NCI-H345 treated with DMSO at 0.1 percent for 48 hours (cell line): ENCODE measurements around the gene GRAMD4.

Experiments used
- DNase-seq: peaks from one replicate; lab custom pipeline; 2025; ENCODE audit not compliant: unreplicated experiment; lab: John Stamatoyannopoulos, UW

Gene GRAMD4

DNA sequence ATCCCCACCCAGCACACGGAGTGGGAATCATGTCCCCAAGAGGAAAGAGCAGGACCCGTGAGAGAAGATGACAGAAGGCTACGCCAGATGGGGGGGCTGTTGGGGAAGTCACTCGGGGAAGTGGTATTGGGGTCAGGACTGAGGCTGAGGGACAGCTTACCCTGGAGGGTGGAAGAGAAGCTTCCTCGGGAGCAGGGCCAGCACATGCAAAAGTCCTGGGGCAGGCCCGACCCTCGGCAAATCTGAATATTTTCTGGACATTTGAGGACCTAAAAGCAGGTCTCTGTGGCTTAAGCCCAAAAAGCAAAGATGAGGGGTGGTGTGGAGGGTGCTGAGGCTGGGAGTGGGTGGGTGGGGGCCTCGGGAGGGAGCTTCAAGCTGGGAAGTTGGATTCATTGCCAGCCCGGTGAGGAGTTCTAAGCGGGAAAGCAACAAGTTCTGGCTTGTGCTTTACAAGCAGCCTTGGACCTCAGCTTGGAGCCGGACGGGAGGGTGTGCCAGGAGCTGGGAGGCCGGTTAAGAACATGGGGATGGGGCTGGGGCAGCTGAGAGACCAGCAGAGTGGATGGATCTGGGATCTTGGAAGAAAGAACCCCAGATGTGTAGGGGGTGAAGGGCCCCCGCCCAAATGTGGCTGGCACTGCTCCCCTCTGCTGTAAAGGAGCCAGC is 34.9 kb downstream of the GRAMD4 start:
- DNase-seq = no peak

DNA sequence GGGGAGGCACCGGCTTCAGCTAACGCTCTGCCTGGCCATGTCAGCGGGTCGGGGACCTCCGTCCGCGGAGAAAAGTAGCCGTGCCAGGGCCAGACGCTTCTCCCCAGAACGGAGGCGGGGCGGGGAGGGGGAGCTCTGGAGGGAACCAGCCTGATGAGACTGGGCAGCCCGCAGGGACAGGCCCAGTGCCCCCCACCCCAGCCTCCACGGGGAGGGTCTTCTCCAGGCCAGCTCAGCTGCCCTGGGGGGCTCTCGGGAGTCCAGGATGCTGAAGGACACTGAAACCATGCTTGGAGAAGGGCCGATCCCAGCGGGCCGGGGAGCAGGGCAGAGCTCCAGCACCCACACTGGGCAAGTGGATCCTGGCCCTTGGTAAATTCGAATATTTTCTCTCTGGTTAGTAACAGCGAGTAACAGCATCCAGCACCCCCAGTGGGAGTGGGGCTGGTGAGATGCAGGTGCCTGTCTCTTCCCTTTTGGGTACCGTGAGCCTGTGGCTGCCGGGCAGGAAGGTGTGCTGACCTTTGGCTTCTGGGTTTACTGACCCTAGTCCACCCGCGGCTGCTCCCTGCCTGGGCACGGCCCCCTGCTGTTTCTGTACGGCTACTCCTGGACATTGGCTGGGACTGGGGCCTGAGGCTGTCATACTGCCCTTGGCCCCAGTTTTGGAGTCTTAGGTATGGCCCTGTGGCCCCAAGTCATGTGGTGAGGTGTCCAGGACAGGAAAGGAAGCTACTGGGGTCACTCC is 35.8 kb downstream of the GRAMD4 start:
- no peak for DNase-seq

DNA sequence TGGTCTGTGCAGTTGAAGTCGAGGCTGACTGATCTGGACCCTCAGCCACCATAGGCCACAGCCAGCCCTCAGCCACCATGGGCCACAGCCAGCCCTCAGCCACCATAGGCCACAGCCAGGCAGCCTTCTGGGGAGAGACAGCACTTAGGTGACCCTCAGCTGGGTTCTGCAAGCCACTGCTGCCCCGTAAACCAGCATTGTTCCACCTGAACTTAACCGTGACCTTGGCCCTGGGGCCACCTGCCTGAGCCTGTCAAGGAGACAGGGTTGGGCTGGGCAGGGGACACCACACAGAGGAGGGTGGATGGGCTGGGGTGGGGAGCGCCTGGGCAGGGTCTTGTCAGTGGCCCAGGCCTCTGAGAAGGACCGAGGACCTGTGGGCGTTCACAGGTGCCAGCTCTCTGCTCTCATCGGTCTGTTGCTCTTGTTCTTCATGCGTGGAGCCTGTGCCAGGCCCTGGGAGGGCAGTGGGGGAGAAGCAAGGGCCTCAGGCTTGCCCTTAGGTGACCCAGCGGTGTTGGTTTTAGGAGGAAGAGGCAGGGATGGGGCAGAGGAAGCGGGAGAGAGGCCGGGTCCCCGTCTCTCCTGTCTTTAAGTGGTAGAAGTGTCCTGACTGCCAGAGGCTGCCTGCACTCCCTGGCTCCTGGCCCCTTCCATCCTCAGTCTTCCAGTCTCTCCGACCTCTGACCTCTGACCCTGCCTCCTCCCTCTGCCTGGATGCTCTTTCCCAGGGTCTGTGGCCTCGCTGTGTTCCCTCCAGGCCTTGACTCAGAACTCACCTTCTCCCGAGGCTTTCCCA is 36.9 kb downstream of the GRAMD4 start:
- DNase-seq = no peak

DNA sequence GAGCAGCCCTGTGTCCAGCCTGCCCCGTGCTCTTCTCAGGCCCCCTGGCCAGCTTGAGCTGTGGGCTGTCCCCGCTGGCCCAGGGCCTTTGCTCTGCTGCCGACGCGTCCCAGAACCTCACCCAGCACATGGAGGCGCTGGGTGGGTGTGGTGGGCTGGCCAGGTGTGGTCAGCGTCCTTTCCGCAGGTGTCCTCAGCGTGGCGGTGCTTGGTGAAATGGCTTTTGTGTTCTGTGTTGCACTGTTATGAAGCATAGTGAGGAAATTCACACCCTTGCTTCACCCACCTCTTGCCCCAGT is 37.4 kb downstream of the GRAMD4 start:
- no peak for DNase-seq

DNA sequence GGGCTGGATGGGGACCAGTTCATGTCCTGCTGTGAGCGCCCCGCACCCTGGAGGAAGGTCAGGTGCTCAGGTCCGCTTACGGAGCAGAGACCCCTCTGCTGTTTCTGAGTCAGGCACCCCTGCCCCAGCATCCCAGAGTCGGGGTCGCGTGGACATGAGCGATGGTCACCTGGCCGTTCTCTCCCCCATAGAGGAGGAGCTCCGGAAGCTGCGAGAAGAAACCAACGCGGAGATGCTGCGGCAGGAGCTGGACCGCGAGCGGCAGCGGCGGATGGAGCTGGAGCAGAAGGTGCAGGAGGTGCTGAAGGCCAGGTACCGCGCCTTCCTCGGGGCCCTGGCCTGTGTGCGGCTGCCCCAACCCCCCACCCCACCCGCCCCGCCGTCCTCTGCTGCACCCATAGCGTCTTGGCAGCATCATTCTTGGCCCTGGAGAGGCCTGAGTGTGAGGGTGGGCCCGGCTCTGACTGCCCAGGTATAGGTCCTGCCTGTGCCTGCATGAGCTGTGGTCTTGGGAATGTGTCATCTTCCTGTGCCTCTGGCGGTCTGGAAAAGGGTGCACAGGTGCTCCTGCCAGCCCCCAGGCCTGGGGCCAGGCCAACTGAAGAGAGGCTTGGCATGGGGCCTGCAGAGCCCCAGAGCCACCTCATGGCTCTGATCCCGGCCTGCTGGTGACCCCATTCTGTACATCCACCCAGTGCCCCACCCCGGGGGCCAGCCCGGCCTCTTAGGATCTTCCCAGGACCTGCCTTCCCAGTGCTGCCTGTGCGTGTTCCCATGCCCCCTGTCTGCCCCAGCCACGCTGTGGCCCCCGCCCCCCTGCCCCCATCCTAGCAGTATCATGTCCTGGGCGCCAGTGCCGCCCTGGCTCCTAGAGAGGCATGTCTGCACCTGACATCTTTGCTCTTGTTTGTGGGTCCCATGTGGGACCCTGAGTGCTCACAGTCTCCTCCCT is 38.1 kb downstream of the GRAMD4 start:
- DNase-seq = no peak

DNA sequence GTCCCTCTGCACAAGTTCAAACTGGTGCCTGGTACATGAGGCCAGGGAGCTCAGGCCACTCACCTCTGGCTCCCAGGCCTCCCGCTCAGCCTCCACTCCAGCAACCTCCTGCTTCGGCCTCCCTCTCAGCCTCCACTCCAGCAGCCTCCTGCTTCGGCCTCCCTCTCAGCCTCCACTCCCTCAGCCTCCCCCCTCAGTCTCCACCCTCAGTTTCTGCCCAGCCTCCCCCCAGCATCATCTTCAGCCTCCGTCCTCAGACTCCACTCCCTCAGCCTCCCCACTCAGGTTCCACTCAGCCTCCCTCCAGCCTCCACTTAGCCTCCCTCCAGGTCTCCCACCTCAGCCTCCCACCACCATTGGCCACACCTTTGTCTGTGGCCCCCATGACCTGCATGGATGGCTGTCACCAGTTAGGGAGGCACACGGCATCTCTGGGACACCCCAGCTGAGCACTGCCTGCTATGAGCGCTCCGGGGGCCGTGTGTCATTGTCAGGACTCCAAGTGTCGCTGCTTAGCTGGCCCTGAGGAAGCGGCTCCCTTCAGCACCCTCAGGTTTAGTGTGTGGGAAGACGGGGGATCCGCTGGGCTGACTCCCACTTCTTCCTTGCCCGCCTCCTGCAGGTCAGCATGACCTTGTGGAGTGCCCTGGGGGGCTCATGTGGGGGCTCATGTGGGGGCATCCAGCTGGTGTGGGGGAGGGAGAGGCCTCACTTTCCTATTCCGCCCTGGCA is 39.0 kb downstream of the GRAMD4 start:
- DNase-seq = no peak

DNA sequence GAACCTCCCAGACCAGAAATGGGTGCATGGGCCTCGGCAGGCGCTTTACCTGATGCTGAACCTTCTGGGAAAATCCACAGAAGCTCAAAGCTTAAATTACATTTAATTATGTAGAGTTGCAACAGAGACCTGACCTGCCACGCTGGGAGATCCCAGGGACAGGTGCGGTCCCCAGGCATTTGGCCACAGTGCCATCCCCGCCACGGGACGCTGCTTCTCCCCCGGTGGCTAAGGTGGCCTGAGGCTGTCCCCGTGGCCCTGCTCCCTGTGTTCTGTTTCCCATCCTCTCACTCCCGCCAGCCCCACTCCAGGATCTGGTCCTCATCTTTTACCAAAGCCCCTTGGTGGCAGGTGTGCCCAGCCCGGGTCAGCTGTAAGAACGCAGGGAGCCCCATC is 39.6 kb downstream of the GRAMD4 start:
- DNase-seq = no peak

DNA sequence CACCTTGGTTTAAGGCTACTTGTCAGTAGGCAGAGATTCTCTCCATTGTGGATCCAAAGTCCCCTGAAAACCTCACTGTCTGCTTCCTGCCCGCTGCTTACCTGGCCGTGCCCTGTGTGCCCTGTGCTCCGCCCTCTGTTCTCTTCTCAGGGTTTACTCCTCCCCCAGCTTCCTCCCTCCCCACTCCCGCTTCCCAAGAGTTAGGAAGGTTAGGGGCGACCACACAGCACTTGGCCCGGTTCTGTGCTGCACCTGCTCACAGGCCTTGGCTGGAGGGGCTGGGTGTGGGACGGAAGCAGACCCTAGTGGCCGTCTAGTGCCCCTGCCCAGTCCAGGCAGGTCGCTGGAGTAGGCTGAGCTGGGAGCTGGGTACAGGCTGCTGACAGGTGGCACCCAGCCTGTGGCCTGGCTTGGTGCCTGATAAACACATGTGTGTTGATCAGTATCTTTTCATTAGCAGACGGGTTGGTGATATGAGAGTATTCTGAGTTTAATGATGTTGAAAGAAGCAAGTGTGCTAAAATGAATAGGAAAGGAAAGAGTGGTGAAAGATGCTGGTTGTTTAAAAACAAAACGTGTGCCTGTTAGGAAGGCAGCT is 40.5 kb downstream of the GRAMD4 start:
- DNase-seq = no peak

DNA sequence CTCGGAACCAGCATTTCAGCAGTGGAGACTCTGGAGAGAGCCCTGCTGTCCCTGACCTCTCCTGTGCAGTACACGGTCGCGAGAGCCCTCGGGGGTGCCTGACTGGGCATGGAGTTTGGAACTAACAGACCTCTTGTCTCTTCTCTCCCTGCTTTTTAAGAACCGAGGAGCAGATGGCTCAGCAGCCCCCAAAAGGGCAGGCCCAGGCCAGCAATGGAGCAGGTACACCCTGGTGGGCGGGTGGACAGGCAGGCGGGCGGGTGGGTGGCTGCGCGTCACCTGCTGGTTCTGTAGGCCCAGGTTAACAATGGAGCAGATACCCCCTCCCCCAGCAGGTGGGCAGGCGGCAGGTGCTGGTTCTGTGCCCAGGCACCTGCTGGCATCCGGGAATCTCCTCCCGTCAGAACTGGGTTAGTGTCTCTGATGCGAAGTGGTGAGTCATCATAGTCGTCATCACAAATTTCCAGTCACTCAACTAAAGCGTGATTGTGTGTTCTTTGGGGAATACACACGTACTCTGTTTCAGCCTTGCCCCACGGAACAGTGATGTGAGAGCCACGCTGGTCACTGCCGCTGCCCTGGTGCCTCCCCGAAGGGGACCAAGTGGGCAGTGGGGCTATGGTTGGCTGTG is 41.1 kb downstream of the GRAMD4 start:
- DNase-seq = no peak

DNA sequence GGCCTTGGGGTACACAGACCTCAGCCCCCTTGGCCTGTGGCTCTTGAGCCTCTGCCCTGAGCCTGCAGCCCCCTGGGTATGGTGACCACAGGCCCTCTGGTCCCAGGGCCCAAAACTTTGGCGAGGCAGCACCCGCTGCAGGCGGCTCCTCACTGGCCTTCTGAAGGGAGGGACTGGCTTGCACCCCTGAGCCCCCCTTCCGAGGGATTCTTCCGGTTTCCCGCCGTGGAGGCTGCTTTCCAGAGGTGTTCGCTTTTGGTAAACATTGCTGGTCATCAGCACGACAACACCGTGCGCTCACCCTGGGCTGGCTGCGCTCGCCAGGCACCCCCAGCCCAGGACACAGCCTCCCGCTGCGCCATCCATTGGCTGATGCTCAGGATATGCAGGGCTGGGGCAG is 42.0 kb downstream of the GRAMD4 start:
- DNase-seq = no peak

DNA sequence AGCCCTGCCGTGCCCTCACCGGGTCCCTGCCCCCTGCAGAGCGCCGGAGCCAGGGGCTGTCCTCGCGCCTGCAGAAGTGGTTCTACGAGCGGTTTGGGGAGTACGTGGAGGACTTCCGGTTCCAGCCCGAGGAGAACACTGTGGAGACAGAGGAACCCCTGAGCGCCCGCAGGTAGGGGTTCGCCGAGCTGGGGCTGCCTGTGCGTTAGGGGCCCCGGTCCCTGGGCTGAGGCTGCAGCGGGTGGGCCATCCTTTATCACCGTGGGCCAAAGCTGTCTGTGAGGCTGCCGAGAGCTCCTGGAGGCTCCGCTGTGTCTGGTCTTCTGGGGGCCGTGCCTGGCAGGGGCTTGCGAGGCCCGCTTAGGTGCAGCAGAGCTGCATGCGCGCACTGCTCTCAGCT is 42.8 kb downstream of the GRAMD4 start:
- no peak for DNase-seq

DNA sequence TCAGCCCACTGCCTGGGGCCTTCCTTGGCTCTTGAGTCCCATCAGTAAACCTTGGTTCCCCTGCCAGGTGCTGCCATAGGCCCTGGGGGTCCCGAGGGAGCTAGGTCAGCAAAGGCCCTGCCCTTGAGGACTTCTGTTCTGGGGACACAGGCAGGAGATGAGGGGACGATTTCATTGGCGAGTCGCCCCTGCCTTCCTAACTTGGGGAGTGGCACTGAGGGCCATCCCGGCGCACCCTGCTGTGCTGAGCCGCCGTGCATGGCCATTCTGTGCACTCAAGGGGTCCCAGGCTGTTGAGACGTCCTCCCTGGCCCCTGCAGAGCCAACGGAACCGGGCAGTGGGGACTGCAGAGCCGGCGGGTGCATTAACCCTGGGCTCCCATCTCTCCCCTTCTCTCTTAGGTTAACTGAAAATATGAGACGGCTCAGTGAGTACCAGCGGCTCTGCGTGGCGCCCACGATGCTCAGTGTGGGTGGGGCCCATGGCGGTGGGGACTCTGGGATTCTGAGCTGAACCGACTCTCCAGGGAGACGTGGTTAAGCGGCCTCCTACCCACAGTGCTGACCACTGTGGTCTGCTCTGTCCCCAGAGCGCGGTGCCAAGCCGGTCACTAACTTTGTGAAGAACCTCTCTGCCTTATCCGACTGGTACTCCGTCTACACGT is 43.4 kb downstream of the GRAMD4 start:
- no peak for DNase-seq

DNA sequence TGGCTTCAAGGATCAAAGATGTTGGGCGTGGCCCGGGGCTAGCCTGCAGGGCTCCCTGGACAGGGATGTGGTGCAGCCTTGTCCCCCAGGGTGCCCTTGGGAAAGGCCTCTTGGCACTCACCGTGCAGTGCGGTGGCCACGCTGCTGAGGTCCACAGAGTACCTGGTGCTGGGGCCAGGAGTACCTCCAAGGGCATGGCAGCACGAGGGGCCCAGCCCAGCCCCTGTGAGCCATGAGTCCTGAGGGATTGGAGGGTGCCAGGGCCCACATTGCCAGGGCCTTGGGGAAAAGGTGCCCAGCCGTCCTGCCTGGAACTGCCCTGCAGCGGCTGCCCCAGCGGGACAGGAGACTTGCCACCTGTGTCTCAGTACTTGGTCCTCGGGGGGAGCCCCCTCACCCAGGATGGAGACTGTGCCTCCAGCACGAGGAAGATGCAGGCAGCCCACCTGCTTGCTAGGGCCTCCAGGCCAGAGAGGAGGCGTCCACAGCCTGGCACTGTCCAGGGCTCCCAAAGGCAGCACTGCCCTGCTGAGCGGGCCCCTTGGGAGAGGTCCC is 44.2 kb downstream of the GRAMD4 start:
- DNase-seq = no peak

DNA sequence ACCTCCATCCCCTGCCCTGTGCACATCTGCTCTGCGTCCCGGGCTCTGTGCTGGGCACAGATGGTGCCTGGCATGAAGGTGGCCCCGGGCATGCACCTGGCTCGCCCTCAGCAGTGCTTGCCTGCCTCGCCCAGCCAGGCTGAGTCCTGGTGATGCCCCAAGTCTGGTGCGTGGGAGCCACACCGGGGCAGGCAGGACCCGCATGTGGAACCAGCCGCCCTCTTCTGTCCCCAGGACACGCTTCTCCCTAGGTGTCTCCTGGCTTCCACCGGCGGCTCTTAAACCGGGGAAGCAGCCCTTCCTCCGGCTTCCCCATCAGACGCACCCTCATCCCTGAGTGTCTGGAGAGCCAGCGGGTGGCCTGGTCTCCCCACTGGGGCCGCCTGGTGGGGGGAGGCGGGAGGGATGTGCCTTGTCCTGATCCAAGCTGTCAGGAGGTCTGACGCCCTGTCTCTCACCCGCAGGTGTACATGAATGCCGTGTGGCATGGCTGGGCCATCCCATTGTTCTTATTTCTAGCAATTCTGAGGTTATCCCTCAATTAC is 45.0 kb downstream of the GRAMD4 start:
- DNase-seq = no peak

DNA sequence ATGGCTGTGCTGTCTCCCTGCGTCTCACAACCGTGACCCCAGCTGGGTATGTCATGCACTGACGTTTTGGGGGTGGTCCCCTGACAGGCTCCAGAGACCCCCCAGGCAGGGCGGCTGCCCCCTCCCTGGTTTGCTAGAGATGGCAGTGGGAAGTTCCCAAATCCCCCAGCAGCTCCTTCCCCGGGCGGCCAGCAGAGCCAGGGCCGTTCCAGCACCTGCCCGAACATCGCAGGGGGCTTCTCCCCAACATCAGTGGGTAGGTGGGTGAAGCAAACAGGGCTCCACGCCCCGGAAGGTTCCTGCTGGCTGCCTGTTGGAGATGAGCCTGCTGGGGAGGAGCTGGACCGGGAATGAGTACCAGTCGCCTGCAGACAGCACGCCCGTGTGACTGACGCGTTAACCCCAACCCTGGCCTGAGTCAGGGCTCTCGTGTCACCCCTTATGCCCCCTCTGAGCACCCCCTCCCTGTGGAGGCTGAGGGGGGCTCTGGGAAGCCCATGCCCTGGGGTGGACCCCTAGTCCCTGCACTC is 45.6 kb downstream of the GRAMD4 start:
- DNase-seq = no peak

DNA sequence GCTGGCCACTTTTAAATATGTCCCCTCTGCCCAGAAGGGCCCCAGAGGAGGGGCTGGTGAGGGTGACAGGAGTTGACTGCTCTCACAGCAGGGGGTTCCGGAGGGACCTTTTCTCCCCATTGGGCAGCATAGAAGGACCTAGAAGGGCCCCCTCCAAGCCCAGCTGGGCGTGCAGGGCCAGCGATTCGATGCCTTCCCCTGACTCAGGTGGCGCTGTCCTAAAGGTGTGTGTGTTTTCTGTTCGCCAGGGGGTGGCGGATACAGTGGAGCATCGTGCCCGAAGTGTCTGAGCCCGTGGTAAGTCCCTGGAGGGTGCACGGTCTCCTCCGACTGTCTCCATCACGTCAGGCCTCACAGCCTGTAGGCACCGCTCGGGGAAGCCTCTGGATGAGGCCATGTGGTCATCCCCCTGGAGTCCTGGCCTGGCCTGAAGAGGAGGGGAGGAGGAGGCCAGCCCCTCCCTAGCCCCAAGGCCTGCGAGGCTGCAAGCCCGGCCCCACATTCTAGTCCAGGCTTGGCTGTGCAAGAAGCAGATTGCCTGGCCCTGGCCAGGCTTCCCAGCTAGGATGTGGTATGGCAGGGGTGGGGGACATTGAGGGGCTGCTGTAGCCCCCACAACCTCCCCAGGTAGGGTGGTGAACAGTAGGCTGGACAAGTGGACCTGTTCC is 46.5 kb downstream of the GRAMD4 start:
- DNase-seq = no peak

DNA sequence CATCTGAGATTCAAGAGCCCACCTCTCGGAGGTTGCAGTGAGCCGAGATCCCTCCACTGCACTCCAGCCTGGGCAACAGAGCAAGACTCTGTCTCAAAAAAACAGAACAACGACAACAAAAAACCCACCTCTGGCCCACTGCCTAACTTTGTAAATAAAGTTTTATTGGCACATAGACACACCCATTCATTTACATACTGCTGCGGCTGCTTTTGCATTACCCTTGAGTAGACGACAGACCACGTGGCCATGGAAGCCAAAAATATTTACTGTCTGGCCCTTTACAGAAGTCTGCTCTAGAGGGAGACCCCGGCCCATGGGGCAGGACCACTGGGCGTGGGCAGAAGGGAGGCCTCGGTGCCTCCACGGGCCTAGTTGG is 47.0 kb downstream of the GRAMD4 start:
- no peak for DNase-seq

DNA sequence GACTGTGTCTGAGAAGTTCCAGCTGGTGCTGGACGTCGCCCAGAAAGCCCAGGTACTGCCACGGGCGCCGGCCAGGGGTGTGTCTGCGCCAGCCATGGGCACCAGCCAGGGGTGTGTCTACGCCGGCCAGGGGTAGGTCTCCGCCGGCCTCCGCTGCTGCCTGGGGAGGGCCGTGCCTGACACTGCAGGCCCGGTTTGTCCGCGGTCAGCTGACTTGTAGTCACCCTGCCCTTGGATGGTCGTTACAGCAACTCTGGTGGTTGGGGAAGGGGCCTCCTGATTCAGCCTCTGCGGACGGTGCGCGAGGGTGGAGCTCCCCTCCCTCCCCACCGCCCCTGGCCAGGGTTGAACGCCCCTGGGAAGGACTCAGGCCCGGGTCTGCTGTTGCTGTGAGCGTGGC is 47.9 kb downstream of the GRAMD4 start:
- DNase-seq = no peak
